Measurements from ENCODE around the gene UBIAD1. TPM values are rescaled to one million over a fixed set of nuclear protein-coding genes. Genes with fewer than 3 reads are reported as not detected.
"Not testable (repeated sequence)": the region's sequence is repeated elsewhere in the genome, so short reads cannot be mapped to it uniquely, and the experiment has no call there.

Gene UBIAD1
- total RNA-seq, 1 donor from 2014 or later, result 8.7 TPM

- no peak for DNase-seq
Observed at GRCh38 chr1:11279630-11280029, 6.6 kb downstream of the UBIAD1 start.

- DNase-seq, result no peak
Observed at GRCh38 chr1:11280719-11281376, 7.8 kb downstream of the UBIAD1 start.

GRCh38 chr1:11281518-11282331, 8.7 kb downstream of the UBIAD1 start:
- peak; percentile 31 for DNase-seq

DNA sequence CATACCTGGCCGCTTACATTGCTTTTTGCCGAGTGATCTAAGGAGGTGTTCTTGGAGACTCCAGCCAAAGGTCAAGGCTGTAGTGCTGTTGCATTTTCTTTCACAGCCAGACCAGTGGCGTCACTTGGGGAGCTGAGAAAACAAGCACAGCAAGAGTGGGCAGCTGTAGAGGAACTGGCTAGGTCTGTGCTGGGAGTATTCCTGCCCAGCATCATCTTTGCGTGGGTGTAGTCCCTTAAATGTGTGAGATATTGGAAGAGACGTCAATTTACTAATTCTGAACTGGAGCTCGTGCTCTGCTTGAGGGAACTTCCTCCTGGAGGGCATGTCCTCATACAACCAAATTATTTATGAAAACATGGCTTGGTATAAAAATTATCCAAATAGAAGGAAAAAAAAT, 10.2 kb downstream of the UBIAD1 start:
- no peak for DNase-seq

- DNase-seq, result no peak
Observed at GRCh38 chr1:11284784-11285183, 11.8 kb downstream of the UBIAD1 start.

DNA sequence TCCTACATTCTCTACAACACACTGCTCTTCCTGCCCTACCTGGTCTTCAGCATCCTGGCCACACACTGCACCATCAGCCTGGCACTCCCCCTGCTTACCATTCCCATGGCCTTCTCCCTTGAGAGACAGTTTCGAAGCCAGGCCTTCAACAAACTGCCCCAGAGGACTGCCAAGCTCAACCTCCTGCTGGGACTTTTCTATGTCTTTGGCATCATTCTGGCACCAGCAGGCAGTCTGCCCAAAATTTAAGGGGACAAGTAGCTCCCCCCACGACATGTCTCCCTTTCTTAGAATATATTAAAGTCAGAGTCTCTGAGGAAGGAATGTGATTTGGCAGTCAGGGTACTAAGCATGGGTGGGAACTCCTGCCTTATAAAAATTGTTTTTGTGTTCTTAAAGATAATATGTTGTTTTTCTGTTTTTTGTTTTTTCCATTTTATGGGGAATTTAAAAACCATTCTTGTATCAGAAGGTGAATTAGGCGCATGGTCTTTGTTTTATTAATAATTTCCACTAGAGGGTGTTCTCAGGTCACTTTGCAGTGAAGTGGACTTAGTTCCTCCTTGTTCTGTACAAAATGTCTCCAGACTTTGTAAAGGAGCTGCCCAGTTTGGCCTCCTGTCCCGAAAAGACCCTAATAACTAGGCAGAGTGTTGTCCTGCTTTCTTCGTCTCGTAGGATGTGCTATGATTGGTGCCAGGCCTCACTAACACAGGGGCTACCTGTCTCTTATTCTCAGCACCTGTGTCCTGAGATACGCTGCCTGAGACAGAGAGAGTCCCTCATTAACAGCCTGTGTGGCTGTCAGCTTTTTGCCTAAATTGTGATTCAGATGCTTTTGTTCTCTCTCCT, 13.1 kb downstream of the UBIAD1 start:
- no peak for DNase-seq

GRCh38 chr1:11286735-11287410, 13.9 kb downstream of the UBIAD1 start:
- no peak for DNase-seq

GRCh38 chr1:11289064-11289463, 16.1 kb downstream of the UBIAD1 start:
- DNase-seq, result no peak

DNA sequence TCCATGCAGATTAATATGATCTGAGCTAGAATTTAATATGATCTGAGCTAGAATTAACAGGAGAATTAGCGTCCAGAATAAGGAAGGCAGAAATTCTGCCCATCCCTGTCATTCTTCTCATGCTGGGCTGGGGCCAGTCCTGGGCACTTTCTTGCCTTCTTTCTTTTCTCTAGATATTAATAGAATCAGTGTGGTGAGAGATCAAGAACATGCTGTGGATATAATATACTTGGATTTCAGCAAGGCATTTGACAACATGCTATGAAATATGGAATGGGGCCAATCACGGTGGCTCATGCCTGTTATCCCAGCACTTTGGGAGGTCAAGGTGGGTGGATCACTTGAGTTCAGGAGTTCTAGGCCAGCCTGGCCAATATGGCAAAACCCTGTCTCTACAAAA, 18.1 kb downstream of the UBIAD1 start:
- no peak for DNase-seq

- no peak for DNase-seq
Observed at GRCh38 chr1:11293856-11294255, 20.9 kb downstream of the UBIAD1 start.

DNA sequence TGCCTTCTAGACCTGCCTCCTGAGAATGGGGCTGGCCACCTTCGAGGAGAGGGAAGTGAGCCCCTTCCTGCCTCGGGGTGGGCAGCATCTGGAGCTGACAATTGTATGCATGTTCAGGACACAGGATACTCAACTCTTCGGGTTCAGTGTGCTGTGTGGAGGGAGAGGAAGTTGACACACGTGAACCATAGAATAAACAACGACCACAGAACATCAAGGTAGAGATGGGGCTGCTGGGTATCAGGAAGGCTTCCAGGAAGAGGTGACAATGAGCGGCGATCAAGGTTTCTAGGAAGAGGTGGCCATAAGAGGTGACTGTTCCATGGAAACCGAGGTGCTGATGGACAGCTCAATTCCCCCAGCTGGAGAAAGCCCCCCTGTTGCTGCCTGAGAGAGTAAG, 22.0 kb downstream of the UBIAD1 start:
- no peak for DNase-seq

GRCh38 chr1:11295905-11296304, 22.9 kb downstream of the UBIAD1 start:
- no peak for DNase-seq

- DNase-seq, result not testable (repeated sequence)
Observed at GRCh38 chr1:11297774-11298173, 24.8 kb downstream of the UBIAD1 start.

DNA sequence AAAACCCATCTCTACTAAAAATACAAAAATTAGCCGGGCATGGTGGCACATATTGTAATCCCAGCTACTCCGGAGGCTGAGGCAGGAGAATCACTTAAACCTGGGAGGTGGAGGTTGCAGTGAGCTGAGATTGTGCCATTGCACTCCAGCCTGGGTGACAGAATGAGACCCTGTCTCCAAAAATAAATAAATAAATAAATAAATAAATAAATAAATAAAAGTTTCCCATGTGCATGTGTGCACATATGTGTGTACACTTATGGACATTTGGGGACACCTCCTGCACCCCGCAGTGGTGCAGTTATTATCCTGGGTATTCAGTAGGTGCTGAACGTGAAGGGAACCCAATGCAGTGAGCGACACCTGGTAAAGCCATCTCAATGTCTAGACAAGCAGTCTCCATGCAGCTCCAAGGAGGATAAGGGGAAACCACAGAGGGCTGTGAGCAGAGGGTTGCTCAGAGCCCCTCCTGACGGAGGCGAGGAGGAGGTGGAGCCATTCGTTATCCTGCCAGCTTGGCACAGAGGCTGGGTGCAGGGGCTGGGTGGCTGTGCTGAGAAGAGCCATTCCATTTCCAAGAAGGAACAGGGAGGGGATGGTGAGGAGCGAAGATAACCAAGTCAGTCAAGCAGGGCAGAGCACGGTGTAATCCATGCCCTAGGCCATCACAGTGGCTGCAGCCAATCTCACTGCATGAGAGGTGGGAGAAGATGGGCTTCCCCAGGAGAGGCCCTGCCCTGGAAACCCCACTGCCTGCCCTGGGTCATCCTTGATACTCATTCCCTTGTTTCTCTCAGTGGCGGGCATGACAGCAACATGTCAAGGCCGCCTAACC, 25.6 kb downstream of the UBIAD1 start:
- no peak for DNase-seq

- no peak for DNase-seq
Observed at GRCh38 chr1:11299225-11299574, 26.2 kb downstream of the UBIAD1 start.

DNA sequence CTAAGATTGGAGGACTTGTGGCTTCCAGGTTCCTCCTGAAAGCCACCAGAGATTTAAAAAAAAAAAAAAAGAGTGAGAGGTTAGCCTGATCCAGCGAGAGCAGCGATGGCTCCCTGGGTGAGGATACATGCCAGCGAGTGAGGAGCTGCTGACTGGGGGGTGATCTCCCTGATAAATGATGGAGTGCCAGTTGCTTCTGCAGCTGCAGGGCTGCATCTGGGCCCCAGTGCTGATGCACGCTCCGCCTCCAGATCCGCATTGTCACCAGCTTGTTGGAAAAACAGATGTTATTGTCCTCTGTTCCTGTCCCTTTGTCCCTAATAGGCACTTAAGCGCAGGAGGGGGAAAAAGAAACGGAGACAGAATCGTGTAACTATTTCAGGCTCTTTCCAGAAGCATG, 28.6 kb downstream of the UBIAD1 start:
- DNase-seq, result peak; percentile 39

DNA sequence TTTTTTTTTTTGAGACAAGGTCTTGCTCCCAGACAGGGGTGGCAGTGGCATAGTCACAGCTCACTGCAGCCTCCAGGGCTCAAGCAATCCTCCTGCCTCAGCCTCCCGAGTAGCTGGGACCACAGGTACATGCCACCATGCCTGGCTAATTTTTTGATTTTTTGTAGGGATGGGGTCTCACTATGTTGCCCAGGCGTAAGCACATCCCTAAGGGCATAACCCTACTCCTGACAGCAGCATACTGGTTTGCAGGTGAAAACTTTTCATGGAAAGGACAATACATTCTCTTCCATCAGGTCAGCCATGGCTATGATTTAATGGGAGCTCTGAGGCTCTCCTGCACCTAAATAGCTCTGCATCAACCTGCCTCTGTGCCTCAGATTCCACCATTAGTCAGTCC, 29.4 kb downstream of the UBIAD1 start:
- no peak for DNase-seq

DNA sequence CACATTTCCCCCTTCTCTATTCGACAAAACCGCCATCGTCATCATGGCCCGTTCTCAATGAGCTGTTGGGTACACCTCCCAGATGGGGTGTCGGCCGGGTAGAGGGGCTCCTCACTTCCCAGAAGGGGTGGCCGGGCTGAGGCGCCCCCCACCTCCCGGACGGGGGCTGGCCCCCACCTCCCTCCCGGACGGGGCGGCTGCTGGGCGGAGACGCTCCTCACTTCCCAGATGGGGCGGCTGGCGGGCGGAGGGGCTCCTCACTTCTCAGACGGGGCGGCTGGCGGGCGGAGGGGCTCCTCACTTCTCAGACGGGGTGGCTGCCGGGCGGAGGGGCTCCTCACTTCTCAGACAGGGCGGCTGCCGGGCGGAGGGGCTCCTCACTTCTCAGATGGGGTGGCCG, 32.5 kb downstream of the UBIAD1 start:
- DNase-seq, result not testable (repeated sequence)

DNA sequence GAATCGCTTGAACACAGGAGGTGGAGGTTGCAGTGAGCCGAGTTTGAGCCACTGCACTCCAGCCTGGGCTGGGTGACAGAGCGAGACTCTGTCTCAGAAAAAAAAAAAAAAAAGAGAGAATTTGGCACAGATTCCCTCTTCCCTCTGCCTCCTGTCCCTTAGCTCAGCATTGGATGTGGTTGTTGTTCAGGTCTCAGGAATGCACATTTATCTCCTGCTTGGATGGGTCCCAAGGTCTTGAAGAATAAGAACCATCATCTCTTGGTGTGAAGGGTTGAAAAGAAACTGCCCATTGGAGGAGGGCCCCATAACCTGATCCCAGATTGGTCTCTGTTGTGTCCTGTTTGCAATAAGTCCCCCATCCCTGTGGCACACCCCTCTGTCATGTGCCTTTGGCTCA, 34.9 kb downstream of the UBIAD1 start:
- DNase-seq, result no peak

- DNase-seq, result no peak
Observed at GRCh38 chr1:11308699-11309224, 35.8 kb downstream of the UBIAD1 start.

DNA sequence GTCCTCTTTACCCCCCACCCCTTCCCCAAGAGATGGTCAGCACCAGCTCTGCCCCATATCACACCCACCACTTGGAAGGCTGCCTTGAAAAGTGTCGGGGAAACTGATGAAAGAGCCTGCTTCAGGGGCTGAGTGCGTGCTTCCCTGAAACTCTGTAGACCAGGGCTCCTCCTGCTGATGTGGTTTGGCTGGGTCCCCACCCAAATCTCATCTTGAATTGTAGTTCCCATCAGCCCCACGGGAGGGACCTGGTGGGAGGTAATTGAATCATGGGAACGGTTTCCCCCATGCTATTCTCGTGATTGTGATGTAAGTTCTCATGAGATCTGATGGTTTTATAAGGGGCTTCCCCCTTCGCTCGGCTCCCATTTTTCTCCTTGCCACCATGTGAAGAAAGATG, 36.4 kb downstream of the UBIAD1 start:
- no peak for DNase-seq

Data from skin of body (tissue), 2 donors.